GM18873 (cell line): Measurements from ENCODE around the gene PHKG2.
A peak's percentile ranks its signal among the peaks of the same experiment; 100 is the strongest.

Source experiments
- ATAC-seq: cut with Tn5 transposase; IDR thresholded peaks from one replicate; pipeline ENCODE4 v1.9.1; 2021; ENCODE audit warnings: mild to moderate bottlenecking, moderate library complexity, moderate number of reproducible peaks; ENCODE audit not compliant: unreplicated experiment, low FRiP score

PHKG2 gene

GRCh38 chr16:30753596-30753995, 5.4 kb downstream of the PHKG2 start:
- ATAC-seq, result no peak

- ATAC-seq, result no peak
Measured at GRCh38 chr16:30755955-30756780, 7.9 kb downstream of the PHKG2 start.

- no peak for ATAC-seq
Measured at GRCh38 chr16:30756781-30757100, 8.5 kb downstream of the PHKG2 start.

- ATAC-seq, result no peak
Measured at GRCh38 chr16:30757316-30757715, 9.1 kb downstream of the PHKG2 start.

GRCh38 chr16:30758988-30759491, 10.8 kb downstream of the PHKG2 start:
- ATAC-seq, result no peak

GRCh38 chr16:30760001-30760559, 11.9 kb downstream of the PHKG2 start:
- ATAC-seq, result no peak

GRCh38 chr16:30760577-30761426, 12.6 kb downstream of the PHKG2 start:
- no peak for ATAC-seq

GRCh38 chr16:30761427-30761927, 13.3 kb downstream of the PHKG2 start:
- peak; percentile 9 for ATAC-seq

GRCh38 chr16:30761928-30762902, 14.0 kb downstream of the PHKG2 start, which contains the start of the genes CFAP119 and RNF40:
CFAP119 (minus strand) TSS chr16:30762062; CDS start chr16:30761748, 314 bp downstream.
RNF40 (plus strand) TSS chr16:30762322; CDS start chr16:30762546, 224 bp downstream.
- peak; percentile 82 for ATAC-seq

GRCh38 chr16:30762991-30763725, 14.9 kb downstream of the PHKG2 start:
- no peak for ATAC-seq

GRCh38 chr16:30764086-30764485, 15.9 kb downstream of the PHKG2 start:
- ATAC-seq, result no peak

GRCh38 chr16:30764816-30765465, 16.7 kb downstream of the PHKG2 start:
- no peak for ATAC-seq

GRCh38 chr16:30766206-30766932, 18.1 kb downstream of the PHKG2 start:
- ATAC-seq, result no peak

- no peak for ATAC-seq
Measured at GRCh38 chr16:30766933-30767284, 18.7 kb downstream of the PHKG2 start.

- no peak for ATAC-seq
Measured at GRCh38 chr16:30767767-30768465, 19.7 kb downstream of the PHKG2 start.

- no peak for ATAC-seq
Measured at GRCh38 chr16:30768583-30769181, 20.5 kb downstream of the PHKG2 start.
